Jurkat, Clone E6-1 (cell line): ENCODE data around the gene PPIL6.

Experiments used
- DNase-seq: peaks from one replicate; pipeline ENCODE4 v3.0.0-alpha.2; 2011; ENCODE audit warnings: low read depth, low spot score
- H3K4me3 ChIP-seq: 2 replicates; pipeline ENCODE4 v1.5.1; 2011; ENCODE audit warnings: mild to moderate bottlenecking, low read length, control low read depth, moderate library complexity

The PPIL6 gene

DNA sequence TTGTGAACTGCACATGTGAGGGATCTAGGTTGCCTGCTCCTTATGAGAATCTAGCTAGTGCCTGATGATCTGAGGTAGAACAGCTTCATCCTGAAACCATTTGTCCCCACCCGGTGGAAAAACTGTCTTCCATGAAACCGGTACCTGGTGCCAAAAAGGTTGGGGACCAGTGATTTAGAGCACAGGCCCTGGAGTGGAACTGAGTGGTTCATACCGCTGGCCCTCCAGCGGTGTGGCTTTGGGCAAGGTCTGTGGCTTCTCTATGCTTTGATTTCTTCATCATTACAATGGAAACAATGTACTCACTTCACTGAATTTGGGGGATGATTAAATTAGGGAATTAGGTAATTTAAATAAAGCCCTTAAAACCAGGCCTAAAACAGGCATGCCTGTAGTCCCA lies 94.4 kb downstream of the PPIL6 start:
- DNase-seq, result no peak
- no peak overlapping the region for H3K4me3 ChIP-seq

DNA sequence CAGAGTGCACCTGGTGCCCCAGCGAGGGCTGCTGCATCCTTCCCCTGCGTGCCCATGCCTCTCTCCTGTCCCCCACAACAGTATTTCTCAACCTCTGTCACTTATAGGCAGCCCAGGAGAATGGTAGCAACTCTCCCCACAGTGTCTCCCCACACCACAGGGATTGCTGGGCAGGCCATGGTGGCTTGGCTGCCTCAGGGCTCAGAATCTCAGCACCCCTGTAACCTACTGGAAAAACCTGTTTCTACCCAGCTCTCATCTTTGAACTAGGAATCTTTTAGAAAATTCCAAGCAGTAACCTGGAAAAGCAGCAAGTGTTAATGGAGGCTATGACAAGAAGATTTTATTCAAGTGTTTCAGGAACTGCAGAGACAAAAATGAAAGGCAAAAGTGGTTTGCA lies 96.2 kb downstream of the PPIL6 start:
- H3K4me3 ChIP-seq, result no peak overlapping the region
- DNase-seq, result no peak

GRCh38 chr6:109343518-109343917 lies 96.9 kb downstream of the PPIL6 start:
- no peak overlapping the region for H3K4me3 ChIP-seq
- no peak for DNase-seq

DNA sequence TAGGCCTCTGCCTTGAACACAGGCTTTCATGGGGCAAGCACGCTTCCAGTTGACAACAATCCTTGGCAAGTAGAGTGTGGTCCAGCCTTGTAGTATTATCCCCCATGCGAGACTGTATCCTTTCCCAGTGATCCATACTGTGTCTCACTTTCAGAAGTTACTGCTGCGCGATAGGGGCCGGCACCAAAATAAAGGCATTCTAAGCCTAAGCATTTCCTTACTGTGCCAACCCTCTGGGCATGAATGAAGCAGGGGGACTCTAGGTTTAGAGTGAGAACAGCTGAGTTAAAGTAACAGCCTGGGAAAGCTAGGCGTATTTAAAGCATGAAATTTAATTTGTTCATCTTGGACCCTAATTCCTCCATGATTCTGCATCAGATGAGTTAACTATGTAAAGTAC lies 97.5 kb downstream of the PPIL6 start:
- H3K4me3 ChIP-seq, result no peak overlapping the region
- no peak for DNase-seq

- no peak overlapping the region for H3K4me3 ChIP-seq
- no peak for DNase-seq
Observed at GRCh38 chr6:109342506-109342905, 97.9 kb downstream of the PPIL6 start.

GRCh38 chr6:109340811-109341210 lies 99.6 kb downstream of the PPIL6 start:
- no peak overlapping the region for H3K4me3 ChIP-seq
- no peak for DNase-seq
